WERI-Rb-1 (cell line): ENCODE results near the gene GLOD4.

ENCODE experiments used
- DNase-seq: peaks from one replicate; pipeline ENCODE4 v3.0.0-alpha.2; 2020
- H3K27ac ChIP-seq: fragments of 250-450 bp; sonication (Bioruptor Pico); 2 replicates; pipeline ENCODE4 v1.5.1; 2020; ENCODE audit warnings: mild to moderate bottlenecking, moderate library complexity
- H3K27me3 ChIP-seq: fragments of 250-450 bp; sonication (Bioruptor Pico); 2 replicates; pipeline ENCODE4 v1.5.1; 2021; ENCODE audit warnings: mild to moderate bottlenecking, low read depth, moderate library complexity; ENCODE audit not compliant: insufficient read depth, severe bottlenecking
- H3K36me3 ChIP-seq: fragments of 250-450 bp; sonication (Bioruptor Pico); 2 replicates; pipeline ENCODE4 v1.5.1; 2020; ENCODE audit warnings: mild to moderate bottlenecking, moderate library complexity
- H3K4me3 ChIP-seq: 2 replicates; pipeline ENCODE4 v1.5.1; 2011; ENCODE audit warnings: low read depth, mild to moderate bottlenecking, control low read depth, low read length
- H3K9me3 ChIP-seq: fragments of 250-450 bp; sonication (Bioruptor Pico); 2 replicates; pipeline ENCODE4 v1.5.1; 2021; ENCODE audit warnings: mild to moderate bottlenecking, moderate library complexity; ENCODE audit not compliant: severe bottlenecking
- TF ChIP-seq, protein P1 (sequence below): IDR thresholded peaks from 2 replicates; pipeline ENCODE4 v1.5.1; 2011; ENCODE audit warnings: low read depth, mild to moderate bottlenecking, control low read depth, inconsistent platforms, low read length

The GLOD4 gene

DNA sequence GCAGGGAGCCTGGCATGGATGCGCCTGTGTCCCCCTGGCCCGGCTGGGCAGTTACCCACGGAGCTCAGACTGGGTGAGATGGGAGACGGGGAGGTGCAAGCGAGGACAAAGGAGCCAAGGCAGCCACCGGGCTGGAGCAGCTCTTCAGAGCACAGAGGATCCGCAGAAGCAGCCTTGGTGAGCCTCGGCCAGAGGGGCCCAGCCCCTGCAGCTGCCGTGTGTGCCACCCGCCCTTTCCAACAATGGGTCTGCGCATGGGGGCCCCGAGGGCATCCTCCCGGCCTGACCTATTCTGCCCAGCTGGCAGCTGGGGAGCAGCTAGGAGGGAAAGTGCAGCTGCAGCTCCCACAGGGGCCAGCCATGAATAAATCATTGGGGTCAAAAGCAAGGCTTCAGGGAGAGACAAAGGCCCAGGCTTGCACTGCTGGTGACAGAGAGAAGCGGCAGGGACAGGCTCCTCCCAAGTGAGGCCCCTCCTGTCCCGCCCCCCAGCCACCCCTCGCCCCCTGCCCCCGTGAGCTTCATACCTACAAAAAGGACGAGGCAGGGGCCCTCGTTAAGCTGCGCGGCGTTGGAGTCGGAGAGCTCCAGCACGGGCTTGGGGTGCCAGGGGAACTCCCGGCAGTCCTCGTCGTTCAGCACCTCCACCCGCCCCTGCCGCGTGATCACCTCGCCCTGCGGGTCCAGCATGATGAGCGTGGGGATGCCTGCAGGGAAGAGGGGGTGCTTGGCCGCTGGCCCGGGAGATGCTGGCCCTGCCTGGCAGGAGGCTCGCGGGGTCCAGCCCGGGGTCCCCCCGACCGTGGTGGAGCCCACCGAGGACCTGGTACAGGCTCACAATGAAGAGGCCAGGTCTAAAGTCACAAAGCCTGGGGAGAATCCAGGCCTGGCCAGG is 22.7 kb upstream of the GLOD4 start:
- Histone ChIP-seq H3K4me3 (no peak overlapping the region), H3K27ac (0 out of 2 replicates have a peak overlapping the region, but pooled peaks have one; percentile 2), H3K9me3 (no peaks in the 10 kb centered on the region), H3K27me3 (no peaks in the 10 kb centered on the region), H3K36me3 (peaks cover 62% of the 10 kb centered on the region)
- no peak for DNase-seq
- TF ChIP-seq, protein P1, sequence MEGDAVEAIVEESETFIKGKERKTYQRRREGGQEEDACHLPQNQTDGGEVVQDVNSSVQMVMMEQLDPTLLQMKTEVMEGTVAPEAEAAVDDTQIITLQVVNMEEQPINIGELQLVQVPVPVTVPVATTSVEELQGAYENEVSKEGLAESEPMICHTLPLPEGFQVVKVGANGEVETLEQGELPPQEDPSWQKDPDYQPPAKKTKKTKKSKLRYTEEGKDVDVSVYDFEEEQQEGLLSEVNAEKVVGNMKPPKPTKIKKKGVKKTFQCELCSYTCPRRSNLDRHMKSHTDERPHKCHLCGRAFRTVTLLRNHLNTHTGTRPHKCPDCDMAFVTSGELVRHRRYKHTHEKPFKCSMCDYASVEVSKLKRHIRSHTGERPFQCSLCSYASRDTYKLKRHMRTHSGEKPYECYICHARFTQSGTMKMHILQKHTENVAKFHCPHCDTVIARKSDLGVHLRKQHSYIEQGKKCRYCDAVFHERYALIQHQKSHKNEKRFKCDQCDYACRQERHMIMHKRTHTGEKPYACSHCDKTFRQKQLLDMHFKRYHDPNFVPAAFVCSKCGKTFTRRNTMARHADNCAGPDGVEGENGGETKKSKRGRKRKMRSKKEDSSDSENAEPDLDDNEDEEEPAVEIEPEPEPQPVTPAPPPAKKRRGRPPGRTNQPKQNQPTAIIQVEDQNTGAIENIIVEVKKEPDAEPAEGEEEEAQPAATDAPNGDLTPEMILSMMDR: no peak

GRCh38 chr17:802901-803881 is 21.1 kb upstream of the GLOD4 start:
- no peak overlapping the region for H3K27ac ChIP-seq
- TF ChIP-seq, protein P1: no peak
- no peak for DNase-seq
- H3K4me3 ChIP-seq: no peak overlapping the region
- H3K27me3 ChIP-seq: no peaks in the 10 kb centered on the region
- no peaks in the 10 kb centered on the region for H3K9me3 ChIP-seq
- peaks cover 63% of the 10 kb centered on the region for H3K36me3 ChIP-seq

DNA sequence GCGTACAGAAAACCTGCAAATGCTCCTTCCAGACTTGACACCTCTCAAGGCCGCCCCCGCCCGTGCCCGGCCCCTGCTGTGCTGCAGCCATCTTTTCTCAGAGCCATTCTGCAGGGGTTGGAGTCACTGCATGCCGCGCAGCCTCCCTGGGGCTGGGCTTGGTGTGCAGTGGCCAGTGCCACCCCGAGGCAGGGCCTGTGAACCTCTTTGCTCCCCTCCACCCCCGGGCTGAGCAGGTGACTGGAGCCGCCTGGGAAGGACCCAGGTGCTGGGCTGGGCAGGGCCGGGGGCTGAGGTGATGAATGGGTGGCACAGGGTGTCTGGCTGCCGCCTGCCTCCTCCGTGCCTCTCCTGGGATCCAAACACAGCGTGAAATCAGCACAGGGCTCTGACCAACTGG is 20.4 kb upstream of the GLOD4 start:
- Histone ChIP-seq H3K9me3 (no peaks in the 10 kb centered on the region), H3K4me3 (no peak overlapping the region), H3K27ac (no peak overlapping the region), H3K36me3 (peaks cover 63% of the 10 kb centered on the region), H3K27me3 (no peaks in the 10 kb centered on the region)
- TF ChIP-seq, protein P1: no peak
- DNase-seq: no peak

- Histone ChIP-seq H3K27ac (peak overlapping the region; percentile 34), H3K9me3 (no peaks in the 10 kb centered on the region), H3K36me3 (peaks cover 56% of the 10 kb centered on the region), H3K27me3 (no peaks in the 10 kb centered on the region), H3K4me3 (no peak overlapping the region)
- no peak for DNase-seq
- TF ChIP-seq, protein P1: no peak
Measured at GRCh38 chr17:801660-802059, 19.6 kb upstream of the GLOD4 start.

DNA sequence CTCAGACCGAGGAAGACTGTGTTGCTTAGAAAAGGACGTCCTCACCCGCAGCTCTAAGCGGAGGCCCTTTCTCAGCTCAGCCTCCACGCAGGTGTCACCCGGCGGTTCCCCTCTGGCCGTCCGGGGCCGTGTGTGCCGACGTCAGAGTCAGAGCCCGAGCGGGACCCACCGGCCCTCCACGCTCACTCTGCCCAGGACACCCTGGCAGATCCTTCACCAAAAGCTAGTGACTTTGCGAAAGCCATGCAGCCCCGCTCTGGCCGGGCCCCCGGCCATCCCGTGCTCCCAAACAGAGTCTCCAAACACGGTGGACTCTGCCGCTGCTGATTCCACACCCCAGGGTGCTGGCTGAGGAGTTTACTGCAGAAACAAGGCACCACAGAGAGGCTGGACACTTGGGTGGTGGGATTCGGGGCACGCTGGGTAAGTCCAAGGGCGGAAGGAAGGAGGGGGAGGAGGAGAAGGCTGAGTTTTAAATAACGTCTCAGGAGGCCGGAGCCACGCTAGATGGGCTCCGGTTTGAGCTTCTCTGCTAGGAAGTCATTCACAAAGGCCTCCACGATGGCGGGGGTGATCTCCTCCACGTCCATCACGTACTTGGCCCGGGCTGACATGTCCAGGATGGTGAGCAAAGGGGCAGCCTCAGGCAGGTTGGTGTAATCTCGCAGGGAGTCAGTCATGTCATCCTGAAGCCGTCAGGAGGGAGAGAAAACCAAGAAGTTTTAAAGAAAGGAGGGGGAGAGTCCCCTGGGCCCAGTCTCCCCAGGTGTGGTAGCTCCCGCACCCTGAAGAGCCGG is 18.6 kb upstream of the GLOD4 start:
- Histone ChIP-seq H3K9me3 (no peaks in the 10 kb centered on the region), H3K36me3 (peaks cover 57% of the 10 kb centered on the region), H3K4me3 (no peak overlapping the region), H3K27ac (no peak overlapping the region), H3K27me3 (no peaks in the 10 kb centered on the region)
- TF ChIP-seq, protein P1: no peak
- no peak for DNase-seq
